Measurements from ENCODE around the gene SBK2. TPM values are rescaled to one million over a fixed set of nuclear protein-coding genes. Genes with fewer than 3 reads are reported as not detected.

Gene SBK2
- total and polyA plus RNA-seq, 9 of the 15 experiments (the other 6 are each of a cell fraction or from before 2014, with no cell fraction given) = not detected

DNA sequence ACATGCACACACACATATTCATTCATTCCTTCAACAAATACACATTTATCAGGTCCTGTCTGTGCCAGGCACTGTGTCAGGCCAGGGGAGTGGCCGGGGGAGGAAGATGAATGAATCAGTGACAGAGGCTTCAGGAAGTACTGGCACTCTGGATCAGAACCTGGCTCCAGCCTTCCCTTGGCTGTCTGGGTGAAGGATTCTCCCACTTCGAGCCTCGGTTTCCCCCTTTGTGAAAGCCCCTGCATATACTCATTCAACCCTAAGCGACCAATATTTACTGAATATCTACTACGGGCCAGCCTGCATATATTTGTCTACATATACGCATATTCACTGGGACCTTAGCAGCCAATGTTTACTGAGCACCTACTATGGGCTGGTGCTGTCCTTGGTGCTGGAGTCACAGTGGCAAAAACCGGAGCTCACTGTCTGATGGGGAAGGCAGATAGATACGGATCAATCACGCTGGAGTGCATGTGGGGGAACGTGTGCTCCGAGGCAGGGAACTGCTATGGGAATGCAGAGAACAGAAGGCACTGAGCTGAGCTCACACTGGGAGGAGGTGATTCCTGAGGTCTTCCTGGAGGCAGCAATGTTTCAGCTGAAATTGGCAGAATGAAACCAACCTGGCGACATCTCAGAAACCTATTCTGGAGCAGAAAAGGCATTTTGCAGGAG, 44.4 kb upstream of the SBK2 start (continued):
- TF ChIP-seq, protein P1, sequence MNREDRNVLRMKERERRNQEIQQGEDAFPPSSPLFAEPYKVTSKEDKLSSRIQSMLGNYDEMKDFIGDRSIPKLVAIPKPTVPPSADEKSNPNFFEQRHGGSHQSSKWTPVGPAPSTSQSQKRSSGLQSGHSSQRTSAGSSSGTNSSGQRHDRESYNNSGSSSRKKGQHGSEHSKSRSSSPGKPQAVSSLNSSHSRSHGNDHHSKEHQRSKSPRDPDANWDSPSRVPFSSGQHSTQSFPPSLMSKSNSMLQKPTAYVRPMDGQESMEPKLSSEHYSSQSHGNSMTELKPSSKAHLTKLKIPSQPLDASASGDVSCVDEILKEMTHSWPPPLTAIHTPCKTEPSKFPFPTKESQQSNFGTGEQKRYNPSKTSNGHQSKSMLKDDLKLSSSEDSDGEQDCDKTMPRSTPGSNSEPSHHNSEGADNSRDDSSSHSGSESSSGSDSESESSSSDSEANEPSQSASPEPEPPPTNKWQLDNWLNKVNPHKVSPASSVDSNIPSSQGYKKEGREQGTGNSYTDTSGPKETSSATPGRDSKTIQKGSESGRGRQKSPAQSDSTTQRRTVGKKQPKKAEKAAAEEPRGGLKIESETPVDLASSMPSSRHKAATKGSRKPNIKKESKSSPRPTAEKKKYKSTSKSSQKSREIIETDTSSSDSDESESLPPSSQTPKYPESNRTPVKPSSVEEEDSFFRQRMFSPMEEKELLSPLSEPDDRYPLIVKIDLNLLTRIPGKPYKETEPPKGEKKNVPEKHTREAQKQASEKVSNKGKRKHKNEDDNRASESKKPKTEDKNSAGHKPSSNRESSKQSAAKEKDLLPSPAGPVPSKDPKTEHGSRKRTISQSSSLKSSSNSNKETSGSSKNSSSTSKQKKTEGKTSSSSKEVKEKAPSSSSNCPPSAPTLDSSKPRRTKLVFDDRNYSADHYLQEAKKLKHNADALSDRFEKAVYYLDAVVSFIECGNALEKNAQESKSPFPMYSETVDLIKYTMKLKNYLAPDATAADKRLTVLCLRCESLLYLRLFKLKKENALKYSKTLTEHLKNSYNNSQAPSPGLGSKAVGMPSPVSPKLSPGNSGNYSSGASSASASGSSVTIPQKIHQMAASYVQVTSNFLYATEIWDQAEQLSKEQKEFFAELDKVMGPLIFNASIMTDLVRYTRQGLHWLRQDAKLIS (CRISPR knock-in tag; IDR thresholded peaks at IDR 0.05) = 0 out of 2 replicates have a peak, but pooled peaks have one; percentile 69
- peak; percentile 98 for TF ChIP-seq ZNF239 (CRISPR knock-in tag; IDR thresholded peaks at IDR 0.05)
- TF ChIP-seq FOXP1 (CRISPR knock-in tag; IDR thresholded peaks at IDR 0.05) = peak; percentile 69; the same call in 1 of the 2 replicates
- TF ChIP-seq FOXK2 (conservative IDR thresholded peaks at IDR 0.05 in 1 of 2, IDR thresholded peaks at IDR 0.05 in 1 of 2; ENCODE audit: low read depth in 2 of 2) = 0 out of 4 replicates have a peak, but pooled peaks of 1 of the 2 experiments have one; percentile 5
- no peak for TF ChIP-seq HNRNPL (IDR thresholded peaks at IDR 0.05; ENCODE audit: low read depth, low read length)
- TF ChIP-seq ZNF511 (CRISPR knock-in tag; IDR thresholded peaks at IDR 0.05) = peak; percentile 90
- TF ChIP-seq ZNF24 (IDR thresholded peaks at IDR 0.05) = 0 out of 2 replicates have a peak, but pooled peaks have one; percentile 7
- no peak for TF ChIP-seq YBX1 (IDR thresholded peaks at IDR 0.05)
- no peak for TF ChIP-seq YY1 (IDR thresholded peaks at IDR 0.05; ENCODE audit: borderline replicate concordance in 1 of 3, control insufficient read depth in 1 of 3, extremely low read depth in 1 of 3, insufficient read depth in 3 of 3, insufficient read length in 1 of 3, insufficient replicate concordance in 2 of 3, low read depth in 1 of 3, low read length in 2 of 3)
- no peak for TF ChIP-seq ID3 (CRISPR knock-in tag; IDR thresholded peaks at IDR 0.05)
- TF ChIP-seq ID3 (tag; IDR thresholded peaks at IDR 0.05) = peak; percentile 37; the same call in 1 of the 2 replicates
- TF ChIP-seq AFF1 (IDR thresholded peaks at IDR 0.05; ENCODE audit: low read depth in 1 of 2, partially characterized antibody in 2 of 2) = peak in 1 of 2 experiments; percentile 92
- TF ChIP-seq CHD4 (IDR thresholded peaks at IDR 0.05; ENCODE audit: insufficient read depth, insufficient replicate concordance, low read depth, low read length, poor library complexity, severe bottlenecking) = peak; percentile 81
- peak; percentile 91 for TF ChIP-seq BCOR (IDR thresholded peaks at IDR 0.05)
- TF ChIP-seq, protein P2, sequence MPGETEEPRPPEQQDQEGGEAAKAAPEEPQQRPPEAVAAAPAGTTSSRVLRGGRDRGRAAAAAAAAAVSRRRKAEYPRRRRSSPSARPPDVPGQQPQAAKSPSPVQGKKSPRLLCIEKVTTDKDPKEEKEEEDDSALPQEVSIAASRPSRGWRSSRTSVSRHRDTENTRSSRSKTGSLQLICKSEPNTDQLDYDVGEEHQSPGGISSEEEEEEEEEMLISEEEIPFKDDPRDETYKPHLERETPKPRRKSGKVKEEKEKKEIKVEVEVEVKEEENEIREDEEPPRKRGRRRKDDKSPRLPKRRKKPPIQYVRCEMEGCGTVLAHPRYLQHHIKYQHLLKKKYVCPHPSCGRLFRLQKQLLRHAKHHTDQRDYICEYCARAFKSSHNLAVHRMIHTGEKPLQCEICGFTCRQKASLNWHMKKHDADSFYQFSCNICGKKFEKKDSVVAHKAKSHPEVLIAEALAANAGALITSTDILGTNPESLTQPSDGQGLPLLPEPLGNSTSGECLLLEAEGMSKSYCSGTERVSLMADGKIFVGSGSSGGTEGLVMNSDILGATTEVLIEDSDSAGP (CRISPR knock-in tag; IDR thresholded peaks at IDR 0.05) = no peak
